GM21423 (cell line): ENCODE results near the gene AMZ1.
"Not testable (repeated sequence)": the region's sequence is repeated elsewhere in the genome, so short reads cannot be mapped to it uniquely, and the experiment has no call there.

Source experiments
- ATAC-seq: cut with Tn5 transposase; IDR thresholded peaks from one replicate; pipeline ENCODE4 v1.9.1; 2021; ENCODE audit warnings: mild to moderate bottlenecking, moderate library complexity; ENCODE audit not compliant: unreplicated experiment

Gene AMZ1

GRCh38 chr7:2709553-2710285 lies 21.7 kb downstream of the AMZ1 start:
- ATAC-seq = peak; percentile 68

GRCh38 chr7:2710286-2710655 lies 22.3 kb downstream of the AMZ1 start:
- ATAC-seq = peak; percentile 32

- no peak for ATAC-seq
Observed at GRCh38 chr7:2710901-2711551, 23.0 kb downstream of the AMZ1 start.

- no peak for ATAC-seq
Observed at GRCh38 chr7:2711895-2712675, 24.1 kb downstream of the AMZ1 start.

GRCh38 chr7:2713370-2713769 lies 25.4 kb downstream of the AMZ1 start:
- no peak for ATAC-seq

GRCh38 chr7:2713978-2714377 lies 26.0 kb downstream of the AMZ1 start:
- ATAC-seq = no peak

GRCh38 chr7:2714636-2715035 lies 26.6 kb downstream of the AMZ1 start:
- ATAC-seq = no peak

GRCh38 chr7:2715341-2716231 lies 27.6 kb downstream of the AMZ1 start:
- no peak for ATAC-seq

- no peak for ATAC-seq
Observed at GRCh38 chr7:2716488-2716887, 28.5 kb downstream of the AMZ1 start.

- no peak for ATAC-seq
Observed at GRCh38 chr7:2716906-2717292, 28.9 kb downstream of the AMZ1 start.

- ATAC-seq = no peak
Observed at GRCh38 chr7:2717293-2718261, 29.6 kb downstream of the AMZ1 start.

GRCh38 chr7:2718296-2718965 lies 30.4 kb downstream of the AMZ1 start:
- no peak for ATAC-seq

- ATAC-seq = no peak
Observed at GRCh38 chr7:2719007-2719406, 31.0 kb downstream of the AMZ1 start.

- no peak for ATAC-seq
Observed at GRCh38 chr7:2720024-2720423, 32.0 kb downstream of the AMZ1 start.

GRCh38 chr7:2721842-2722241 lies 33.8 kb downstream of the AMZ1 start:
- ATAC-seq = no peak

- ATAC-seq = no peak
Observed at GRCh38 chr7:2722591-2722990, 34.6 kb downstream of the AMZ1 start.

- ATAC-seq = no peak
Observed at GRCh38 chr7:2723138-2723850, 35.3 kb downstream of the AMZ1 start.

- ATAC-seq = not testable (repeated sequence)
Observed at GRCh38 chr7:2724036-2724435, 36.0 kb downstream of the AMZ1 start.
